C4-2B (cell line): ENCODE measurements around the gene DDAH2.

Source experiments
- H3K27ac ChIP-seq: fragments of 450-650 bp; 2 replicates; pipeline ENCODE4 v1.5.1; 2017
- CTCF ChIP-seq: fragments of 450-650 bp; conservative IDR thresholded peaks from 2 replicates; pipeline ENCODE4 v1.5.1; 2017; ENCODE audit warnings: mild to moderate bottlenecking
- ZFX ChIP-seq: fragments of 450-650 bp; IDR thresholded peaks from 2 replicates; pipeline ENCODE4 v1.6.1; 2017

The DDAH2 gene

GRCh38 chr6:31758281-31758680 lies 29.2 kb upstream of the DDAH2 start:
- TF ChIP-seq CTCF, result no peak

GRCh38 chr6:31752739-31753319 lies 23.7 kb upstream of the DDAH2 start:
- no peak for TF ChIP-seq ZFX
- TF ChIP-seq CTCF, result no peak
- no peak overlapping the region for H3K27ac ChIP-seq

More at GRCh38 chr6:31758281-31758680, 29.2 kb upstream of the DDAH2 start:
- H3K27ac ChIP-seq, result no peak overlapping the region

GRCh38 chr6:31750411-31751022 lies 21.4 kb upstream of the DDAH2 start:
- no peak overlapping the region for H3K27ac ChIP-seq

GRCh38 chr6:31749301-31750036 lies 20.4 kb upstream of the DDAH2 start:
- no peak overlapping the region for H3K27ac ChIP-seq
- TF ChIP-seq ZFX, result no peak
- no peak for TF ChIP-seq CTCF

More at GRCh38 chr6:31750411-31751022, 21.4 kb upstream of the DDAH2 start:
- TF ChIP-seq ZFX, result no peak
- TF ChIP-seq CTCF, result no peak

GRCh38 chr6:31744422-31744821 lies 15.3 kb upstream of the DDAH2 start:
- no peak for TF ChIP-seq CTCF
- TF ChIP-seq ZFX, result no peak

GRCh38 chr6:31742894-31743293 lies 13.8 kb upstream of the DDAH2 start:
- TF ChIP-seq CTCF, result no peak
- TF ChIP-seq ZFX, result no peak
- H3K27ac ChIP-seq, result no peak overlapping the region

More at GRCh38 chr6:31744422-31744821, 15.3 kb upstream of the DDAH2 start:
- H3K27ac ChIP-seq, result no peak overlapping the region

- TF ChIP-seq CTCF (no peak), ZFX (no peak)
- H3K27ac ChIP-seq, result no peak overlapping the region
Observed at GRCh38 chr6:31741815-31742214, 12.7 kb upstream of the DDAH2 start.
